Mesendoderm (in vitro differentiated cells): ENCODE results near the gene SSTR1.

Experiments
- DNase-seq: peaks from one replicate; pipeline ENCODE4 v3.0.0; 2013
- H2AK5ac ChIP-seq: 2 replicates; pipeline ENCODE4 v1.6.1; 2013; ENCODE audit warnings: low read length, inconsistent platforms
- H2BK120ac ChIP-seq: 2 replicates; pipeline ENCODE4 v1.6.1; 2013; ENCODE audit warnings: low read depth, mild to moderate bottlenecking, low read length, moderate library complexity, mixed read lengths
- H2BK15ac ChIP-seq: replicated peaks from 2 replicates; pipeline ENCODE4 v1.6.1; 2013; ENCODE audit warnings: low read depth, mild to moderate bottlenecking, moderate library complexity
- H2BK5ac ChIP-seq: 2 replicates; pipeline ENCODE4 v1.6.1; 2013; ENCODE audit warnings: low read length, inconsistent platforms
- H3K18ac ChIP-seq: 2 replicates; pipeline ENCODE4 v1.6.1; 2013; ENCODE audit warnings: mild to moderate bottlenecking, low read length, mixed read lengths
- H3K23ac ChIP-seq: one replicate; pipeline ENCODE4 v1.6.1; 2013; ENCODE audit warnings: low read length
- H3K27ac ChIP-seq: 2 replicates; pipeline ENCODE4 v1.5.1; 2013; ENCODE audit warnings: low read depth, mild to moderate bottlenecking, inconsistent platforms, low read length, moderate library complexity
- H3K27me3 ChIP-seq: 2 replicates; pipeline ENCODE4 v1.6.1; 2013; ENCODE audit warnings: low read length, control low read depth, mild to moderate bottlenecking, inconsistent platforms; ENCODE audit not compliant: insufficient read depth, poor library complexity
- H3K36me3 ChIP-seq: 2 replicates; pipeline ENCODE4 v1.6.1; 2013; ENCODE audit warnings: low read length, inconsistent platforms; ENCODE audit not compliant: control insufficient read depth, insufficient read depth
- H3K4ac ChIP-seq: one replicate; pipeline ENCODE4 v1.6.1; 2013; ENCODE audit warnings: low read depth, mild to moderate bottlenecking, low read length, moderate library complexity
- H3K4me1 ChIP-seq: 2 replicates; pipeline ENCODE4 v1.6.1; 2013; ENCODE audit warnings: low read depth, low read length, inconsistent platforms; ENCODE audit not compliant: control insufficient read depth
- H3K4me2 ChIP-seq: 2 replicates; pipeline ENCODE4 v1.6.1; 2013; ENCODE audit warnings: low read length
- H3K4me3 ChIP-seq: 2 replicates; pipeline ENCODE4 v1.5.1; 2013; ENCODE audit warnings: mild to moderate bottlenecking, low read length
- H3K56ac ChIP-seq: one replicate; pipeline ENCODE4 v1.6.1; 2013; ENCODE audit warnings: low read length
- H3K79me1 ChIP-seq: 2 replicates; pipeline ENCODE4 v1.6.1; 2013; ENCODE audit warnings: low read length, inconsistent platforms
- H3K79me2 ChIP-seq: 2 replicates; pipeline ENCODE4 v1.6.1; 2013; ENCODE audit warnings: mild to moderate bottlenecking, low read length; ENCODE audit not compliant: control insufficient read depth, insufficient read depth
- H3K9ac ChIP-seq: 2 replicates; pipeline ENCODE4 v1.6.1; 2013; ENCODE audit warnings: low read length, inconsistent platforms
- H4K5ac ChIP-seq: one replicate; pipeline ENCODE4 v1.6.1; 2013; ENCODE audit warnings: low read length
- H4K8ac ChIP-seq: one replicate; pipeline ENCODE4 v1.6.1; 2013; ENCODE audit warnings: low read depth, mild to moderate bottlenecking, control low read depth, low read length, moderate library complexity
- WGBS: extraction: QIAGEN DNeasy Blood & Tissue Kit; methylation state at CpG from one replicate; pipeline ENCODE4 v1.1.7; 2013; ENCODE audit warnings: low lambda C conversion rate, missing lambda C conversion rate; ENCODE audit not compliant: insufficient coverage; ENCODE audit errors: extremely low coverage; 5-methylcytosine and 5-hydroxymethylcytosine counted together

Gene SSTR1

DNA sequence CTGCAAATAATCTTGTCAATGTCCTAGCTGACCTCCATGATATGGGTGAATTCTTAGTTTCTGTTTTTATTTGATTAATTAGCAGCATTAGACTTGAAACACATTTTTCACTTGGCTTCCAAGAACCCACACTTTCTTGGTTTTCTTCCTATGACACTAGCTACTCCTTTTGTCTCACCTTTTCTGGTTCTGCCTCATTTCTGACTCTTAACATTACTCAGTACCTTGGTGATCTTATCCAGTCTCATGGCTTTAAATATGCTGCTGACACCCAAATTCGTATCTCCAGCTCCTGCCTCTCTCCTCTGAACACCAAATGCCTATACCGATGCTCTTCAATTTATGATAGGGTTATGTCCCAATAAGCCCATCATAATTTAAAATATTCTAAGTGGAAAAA, 32.0 kb upstream of the SSTR1 start:
- no CpG with 5 or more reads among the region's 2 CpGs for WGBS
- H3K36me3 ChIP-seq: no peaks in the 10 kb centered on the region

DNA sequence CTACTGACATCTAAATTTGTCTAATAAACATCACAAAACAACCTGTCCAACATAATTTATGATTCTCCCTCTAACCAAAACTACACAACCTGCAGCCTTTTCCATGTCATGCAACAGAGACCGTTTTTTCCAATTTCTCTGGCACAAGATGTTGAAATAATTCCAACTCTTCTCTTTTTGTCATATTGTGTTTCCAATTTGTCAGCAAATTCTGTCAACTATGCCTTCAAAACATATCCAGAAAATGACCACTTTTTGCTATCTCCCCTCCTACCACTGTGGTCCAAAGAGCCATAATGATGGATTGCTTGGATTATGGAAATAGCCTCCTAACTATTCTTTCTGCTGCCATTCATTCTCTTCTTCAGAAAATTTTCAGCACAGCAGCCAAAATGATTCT, 31.3 kb upstream of the SSTR1 start:
- DNase-seq: no peak
- no peak overlapping the region for H3K56ac ChIP-seq
- no peaks in the 10 kb centered on the region for H3K79me1 ChIP-seq
- no peak overlapping the region for H3K4ac ChIP-seq
- H3K36me3 ChIP-seq: no peaks in the 10 kb centered on the region
- WGBS: no CpG with 5 or more reads among the region's 1 CpG
- H4K5ac ChIP-seq: no peak overlapping the region
- H3K23ac ChIP-seq: no peak overlapping the region
- no peak overlapping the region for H3K4me3 ChIP-seq
- H2AK5ac ChIP-seq: no peak overlapping the region
- H3K4me1 ChIP-seq: no peaks in the 10 kb centered on the region
- H3K79me2 ChIP-seq: no peaks in the 10 kb centered on the region
- no peaks in the 10 kb centered on the region for H3K27me3 ChIP-seq
- H2BK15ac ChIP-seq: no peak overlapping the region
- H3K18ac ChIP-seq: no peak overlapping the region
- no peak overlapping the region for H3K9ac ChIP-seq
- no peak overlapping the region for H2BK5ac ChIP-seq
- H2BK120ac ChIP-seq: no peak overlapping the region
- no peak overlapping the region for H3K27ac ChIP-seq
- H3K4me2 ChIP-seq: no peak overlapping the region
- H4K8ac ChIP-seq: no peak overlapping the region

More for the DNA sequence above, 32.0 kb upstream of the SSTR1 start:
- Histone ChIP-seq H3K23ac (no peak overlapping the region), H2BK15ac (no peak overlapping the region), H3K27me3 (no peaks in the 10 kb centered on the region), H3K79me1 (no peaks in the 10 kb centered on the region), H3K4me3 (no peak overlapping the region), H4K5ac (no peak overlapping the region), H3K4ac (no peak overlapping the region), H3K18ac (no peak overlapping the region), H3K9ac (no peak overlapping the region), H2BK5ac (no peak overlapping the region), H3K56ac (no peak overlapping the region), H3K4me2 (no peak overlapping the region), H4K8ac (no peak overlapping the region), H2BK120ac (no peak overlapping the region), H3K27ac (no peak overlapping the region), H3K79me2 (no peaks in the 10 kb centered on the region), H3K4me1 (no peaks in the 10 kb centered on the region), H2AK5ac (no peak overlapping the region)
- no peak for DNase-seq

DNA sequence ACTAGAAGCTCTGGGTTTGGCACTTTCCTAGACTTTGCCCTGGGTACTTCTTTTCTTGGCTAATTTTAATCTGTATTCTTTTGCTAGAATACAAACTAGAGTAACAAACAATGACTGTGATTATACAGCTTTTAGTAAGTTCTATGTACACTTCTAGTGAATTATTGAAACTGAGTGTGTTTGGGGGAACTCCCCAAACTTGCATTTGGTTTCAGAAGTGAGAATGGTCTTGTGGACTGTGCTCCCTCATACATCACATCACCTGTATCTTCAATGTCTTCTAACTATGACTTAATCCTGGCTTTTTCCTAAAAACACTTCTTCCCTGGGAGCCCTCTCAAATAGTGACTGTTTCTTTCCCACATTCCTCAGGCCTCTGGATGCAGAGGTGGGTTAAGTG, 23.6 kb upstream of the SSTR1 start:
- Histone ChIP-seq H3K56ac (no peak overlapping the region), H3K4me2 (no peak overlapping the region), H3K79me1 (no peaks in the 10 kb centered on the region), H2AK5ac (no peak overlapping the region), H3K4me3 (no peak overlapping the region), H3K36me3 (no peaks in the 10 kb centered on the region), H4K8ac (no peak overlapping the region), H3K4ac (no peak overlapping the region), H3K27ac (no peak overlapping the region), H4K5ac (no peak overlapping the region), H3K79me2 (no peaks in the 10 kb centered on the region), H2BK120ac (no peak overlapping the region), H3K23ac (no peak overlapping the region), H3K4me1 (peaks cover 8% of the 10 kb centered on the region), H3K27me3 (no peaks in the 10 kb centered on the region), H2BK15ac (no peak overlapping the region), H2BK5ac (no peak overlapping the region), H3K9ac (no peak overlapping the region), H3K18ac (no peak overlapping the region)
- DNase-seq: no peak

DNA sequence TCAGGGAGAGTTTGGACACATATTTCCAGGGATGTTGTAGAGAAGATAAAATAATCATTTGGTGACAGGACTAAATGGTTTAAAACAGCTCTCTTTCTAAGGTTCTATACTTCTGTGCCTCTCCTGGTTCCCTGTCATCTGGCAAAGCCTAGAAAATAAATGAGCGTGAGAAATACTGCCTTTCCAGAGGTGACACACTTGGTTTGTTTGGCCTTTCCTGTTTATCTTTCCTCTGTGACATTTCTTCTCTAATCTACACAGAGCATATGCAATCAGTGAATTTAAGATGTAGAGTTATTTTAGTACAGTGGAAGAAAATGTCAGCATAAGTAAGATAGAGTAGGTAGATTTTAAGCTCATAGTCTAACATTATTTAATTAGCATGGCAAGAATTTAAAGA, 22.0 kb upstream of the SSTR1 start:
- no peak overlapping the region for H3K4me2 ChIP-seq
- H3K56ac ChIP-seq: no peak overlapping the region
- no peak overlapping the region for H3K9ac ChIP-seq
- H2BK15ac ChIP-seq: peak overlapping the region; percentile 78
- H2BK120ac ChIP-seq: no peak overlapping the region
- H3K79me2 ChIP-seq: no peaks in the 10 kb centered on the region
- peaks cover 14% of the 10 kb centered on the region for H3K4me1 ChIP-seq
- no peak overlapping the region for H4K5ac ChIP-seq
- H3K27me3 ChIP-seq: no peaks in the 10 kb centered on the region
- DNase-seq: no peak
- no peak overlapping the region for H3K23ac ChIP-seq
- H3K36me3 ChIP-seq: no peaks in the 10 kb centered on the region
- no peak overlapping the region for H2BK5ac ChIP-seq
- no peak overlapping the region for H3K27ac ChIP-seq
- no peak overlapping the region for H3K4ac ChIP-seq
- no peak overlapping the region for H2AK5ac ChIP-seq
- no peak overlapping the region for H3K4me3 ChIP-seq
- no peak overlapping the region for H3K18ac ChIP-seq
- H3K79me1 ChIP-seq: no peaks in the 10 kb centered on the region
- no CpG with 5 or more reads among the region's 1 CpG for WGBS
- no peak overlapping the region for H4K8ac ChIP-seq

DNA sequence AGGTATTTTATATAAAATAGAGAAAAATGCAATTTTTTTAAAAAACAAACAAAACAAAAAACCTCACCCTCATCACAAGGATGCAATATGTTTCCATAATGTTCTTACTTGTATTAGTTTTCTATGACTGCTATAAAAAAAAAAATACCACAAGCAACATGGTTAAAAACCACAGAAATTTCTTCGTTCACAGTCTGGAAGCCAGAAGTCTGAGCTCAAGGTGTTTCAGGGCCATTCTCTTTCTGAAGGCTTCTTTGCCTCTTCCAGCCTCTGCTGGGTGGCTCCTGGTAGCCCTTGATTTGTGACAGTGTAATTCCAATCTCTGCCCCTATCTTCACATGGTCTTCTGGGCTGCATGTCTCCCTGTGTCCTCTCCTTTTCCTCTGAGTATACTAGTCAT, 21.5 kb upstream of the SSTR1 start:
- no peak overlapping the region for H3K18ac ChIP-seq
- no peak overlapping the region for H3K4ac ChIP-seq
- peak overlapping the region; percentile 56 for H2BK120ac ChIP-seq
- H3K56ac ChIP-seq: no peak overlapping the region
- H3K4me1 ChIP-seq: peaks cover 14% of the 10 kb centered on the region
- no peaks in the 10 kb centered on the region for H3K79me1 ChIP-seq
- no peaks in the 10 kb centered on the region for H3K36me3 ChIP-seq
- no peak overlapping the region for H3K23ac ChIP-seq
- no peak overlapping the region for H4K8ac ChIP-seq
- H3K4me3 ChIP-seq: no peak overlapping the region
- H4K5ac ChIP-seq: no peak overlapping the region
- no peaks in the 10 kb centered on the region for H3K27me3 ChIP-seq
- H3K79me2 ChIP-seq: peaks cover under 1% of the 10 kb centered on the region
- no peak overlapping the region for H3K27ac ChIP-seq
- no peak for DNase-seq
- H2BK5ac ChIP-seq: no peak overlapping the region
- peak overlapping the region; percentile 13 for H2BK15ac ChIP-seq
- no peak overlapping the region for H3K9ac ChIP-seq
- WGBS: no CpG with 5 or more reads among the region's 1 CpG
- H3K4me2 ChIP-seq: no peak overlapping the region
- no peak overlapping the region for H2AK5ac ChIP-seq

DNA sequence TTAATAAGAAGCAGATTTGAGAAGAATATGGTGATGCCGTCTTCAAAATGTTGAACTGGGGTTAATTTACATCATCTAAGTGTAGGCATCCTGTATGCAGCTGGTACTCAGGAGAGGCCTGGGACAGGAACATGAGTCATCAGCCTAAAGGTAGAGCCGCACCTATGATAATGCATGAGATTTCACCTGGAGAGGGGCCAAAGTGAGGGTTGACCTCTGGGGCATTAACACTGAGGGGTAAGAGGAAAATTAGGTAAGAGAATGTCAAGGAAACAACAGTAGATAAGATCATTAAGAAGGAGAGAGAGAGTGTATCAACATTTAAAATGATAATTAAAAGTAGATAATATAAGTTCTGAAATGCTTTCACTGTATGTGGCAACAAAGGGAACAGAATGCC, 20.2 kb upstream of the SSTR1 start:
- WGBS: no CpG with 5 or more reads among the region's 2 CpGs
- H2BK120ac ChIP-seq: no peak overlapping the region
- no peaks in the 10 kb centered on the region for H3K79me1 ChIP-seq
- no peak overlapping the region for H4K5ac ChIP-seq
- H3K9ac ChIP-seq: no peak overlapping the region
- no peaks in the 10 kb centered on the region for H3K36me3 ChIP-seq
- no peak overlapping the region for H3K23ac ChIP-seq
- no peak overlapping the region for H2BK15ac ChIP-seq
- H3K79me2 ChIP-seq: peaks cover 6% of the 10 kb centered on the region
- H3K27me3 ChIP-seq: no peaks in the 10 kb centered on the region
- peak; percentile 60 for DNase-seq
- no peak overlapping the region for H2AK5ac ChIP-seq
- no peak overlapping the region for H3K4me3 ChIP-seq
- H2BK5ac ChIP-seq: no peak overlapping the region
- H3K4me2 ChIP-seq: no peak overlapping the region
- H3K56ac ChIP-seq: no peak overlapping the region
- no peak overlapping the region for H3K4ac ChIP-seq
- H4K8ac ChIP-seq: no peak overlapping the region
- no peak overlapping the region for H3K27ac ChIP-seq
- H3K18ac ChIP-seq: no peak overlapping the region
- H3K4me1 ChIP-seq: peaks cover 14% of the 10 kb centered on the region
